Measurements from ENCODE around the gene CHRNA1.

The CHRNA1 gene

GRCh38 chr2:174777347-174778084 is 13.2 kb upstream of the CHRNA1 start:
- DNase-seq: no peak
- Mint-ChIP-seq H3K4me3 (peak overlapping the region; percentile 11), H3K36me3 (no peaks in the 10 kb centered on the region), H3K27ac (peak overlapping the region; percentile 86), H3K27me3 (peaks cover 25% of the 10 kb centered on the region), H3K9me3 (no peaks in the 10 kb centered on the region), H3K4me1 (peaks cover 52% of the 10 kb centered on the region)
- CTCF ChIA-PET: interaction anchor here (1.0 to 5.5 kb wide), 6 partner anchors 14 to 383 kb away, joined by 3 to 38 read pairs (median 5); no protein-coding TSS in a partner anchor

GRCh38 chr2:174776675-174777074 is 12.4 kb upstream of the CHRNA1 start:
- no peak for DNase-seq
- H3K27me3 Mint-ChIP-seq: peaks cover 29% of the 10 kb centered on the region
- H3K9me3 Mint-ChIP-seq: no peaks in the 10 kb centered on the region
- H3K27ac Mint-ChIP-seq: no peak overlapping the region
- CTCF ChIA-PET: interaction anchor here (0.7 to 5.5 kb wide), 10 partner anchors 11 to 253 kb away, joined by 3 to 38 read pairs (median 5); no protein-coding TSS in a partner anchor
- no peak overlapping the region for H3K4me3 Mint-ChIP-seq
- no peaks in the 10 kb centered on the region for H3K36me3 Mint-ChIP-seq
- peaks cover 56% of the 10 kb centered on the region for H3K4me1 Mint-ChIP-seq

- Mint-ChIP-seq H3K36me3 (no peaks in the 10 kb centered on the region), H3K4me1 (peaks cover 56% of the 10 kb centered on the region), H3K9me3 (no peaks in the 10 kb centered on the region), H3K27me3 (peaks cover 26% of the 10 kb centered on the region), H3K27ac (no peak overlapping the region), H3K4me3 (no peak overlapping the region)
- no peak for DNase-seq
- CTCF ChIA-PET: interaction anchor here (0.7 to 5.5 kb wide), 11 partner anchors 11 to 254 kb away, joined by 3 to 38 read pairs (median 5); no protein-coding TSS in a partner anchor
These were observed 12.0 kb upstream of the CHRNA1 start for GRCh38 chr2:174776223-174776622.

GRCh38 chr2:174775571-174775980 is 11.3 kb upstream of the CHRNA1 start:
- peaks cover 56% of the 10 kb centered on the region for H3K4me1 Mint-ChIP-seq
- CTCF ChIA-PET: interaction anchor here (0.7 to 5.5 kb wide), 14 partner anchors 11 to 208 kb away, joined by 3 to 38 read pairs (median 4); no protein-coding TSS in a partner anchor
- peak; percentile 30 for DNase-seq
- no peak overlapping the region for H3K27ac Mint-ChIP-seq
- no peaks in the 10 kb centered on the region for H3K9me3 Mint-ChIP-seq
- H3K4me3 Mint-ChIP-seq: no peak overlapping the region
- H3K36me3 Mint-ChIP-seq: no peaks in the 10 kb centered on the region
- H3K27me3 Mint-ChIP-seq: peaks cover 26% of the 10 kb centered on the region

GRCh38 chr2:174774886-174775285 is 10.6 kb upstream of the CHRNA1 start:
- no peak overlapping the region for H3K27ac Mint-ChIP-seq
- DNase-seq: no peak
- no peaks in the 10 kb centered on the region for H3K9me3 Mint-ChIP-seq
- peaks cover 53% of the 10 kb centered on the region for H3K4me1 Mint-ChIP-seq
- CTCF ChIA-PET: interaction anchor here (0.8 to 5.5 kb wide), 8 partner anchors 10 to 209 kb away, joined by 3 to 38 read pairs (median 4); no protein-coding TSS in a partner anchor
- peaks cover 26% of the 10 kb centered on the region for H3K27me3 Mint-ChIP-seq
- H3K4me3 Mint-ChIP-seq: no peak overlapping the region
- no peaks in the 10 kb centered on the region for H3K36me3 Mint-ChIP-seq

GRCh38 chr2:174773215-174773614 is 8.9 kb upstream of the CHRNA1 start:
- Mint-ChIP-seq H3K36me3 (no peaks in the 10 kb centered on the region), H3K27ac (no peak overlapping the region), H3K27me3 (peaks cover 37% of the 10 kb centered on the region), H3K4me1 (peaks cover 39% of the 10 kb centered on the region), H3K9me3 (no peaks in the 10 kb centered on the region), H3K4me3 (no peak overlapping the region)
- CTCF ChIA-PET: interaction anchor here (0.9 to 5.5 kb wide), 6 partner anchors 11 to 218 kb away, joined by 3 to 56 read pairs (median 40); no protein-coding TSS in a partner anchor
- DNase-seq: no peak

GRCh38 chr2:174772472-174772801 is 8.2 kb upstream of the CHRNA1 start:
- CTCF ChIA-PET: interaction anchor here (0.8 to 4.6 kb wide), 12 partner anchors 10 to 333 kb away, joined by 3 to 56 read pairs (median 6); no protein-coding TSS in a partner anchor

GRCh38 chr2:174771631-174772471 is 7.6 kb upstream of the CHRNA1 start:
- Mint-ChIP-seq H3K27me3 (peaks cover 41% of the 10 kb centered on the region), H3K27ac (no peak overlapping the region), H3K4me3 (no peak overlapping the region), H3K9me3 (no peaks in the 10 kb centered on the region), H3K36me3 (no peaks in the 10 kb centered on the region), H3K4me1 (peaks cover 25% of the 10 kb centered on the region)
- CTCF ChIA-PET: interaction anchor here (0.7 to 4.6 kb wide), 25 partner anchors 10 to 334 kb away, joined by 3 to 56 read pairs (median 4); partner anchors contain the start of gene CHN1
- DNase-seq: peak; percentile 65

More at GRCh38 chr2:174772472-174772801, 8.2 kb upstream of the CHRNA1 start:
- peaks cover 37% of the 10 kb centered on the region for H3K27me3 Mint-ChIP-seq
- no peaks in the 10 kb centered on the region for H3K36me3 Mint-ChIP-seq
- no peaks in the 10 kb centered on the region for H3K9me3 Mint-ChIP-seq
- no peak overlapping the region for H3K27ac Mint-ChIP-seq
- H3K4me1 Mint-ChIP-seq: peaks cover 31% of the 10 kb centered on the region
- no peak for DNase-seq
- no peak overlapping the region for H3K4me3 Mint-ChIP-seq

- H3K4me3 Mint-ChIP-seq: no peak overlapping the region
- no peak for DNase-seq
- no peaks in the 10 kb centered on the region for H3K9me3 Mint-ChIP-seq
These were observed 6.9 kb upstream of the CHRNA1 start for GRCh38 chr2:174771136-174771535.

GRCh38 chr2:174768557-174768956 is 4.3 kb upstream of the CHRNA1 start:
- DNase-seq: no peak
- H3K27ac Mint-ChIP-seq: no peak overlapping the region
- CTCF ChIA-PET: interaction anchor here (1.0 kb wide), 1 partner anchor 69 kb away, joined by 3 read pairs; no protein-coding TSS in a partner anchor
- H3K9me3 Mint-ChIP-seq: no peaks in the 10 kb centered on the region
- peaks cover 6% of the 10 kb centered on the region for H3K4me1 Mint-ChIP-seq
- no peak overlapping the region for H3K4me3 Mint-ChIP-seq
- no peaks in the 10 kb centered on the region for H3K36me3 Mint-ChIP-seq
- peaks cover 51% of the 10 kb centered on the region for H3K27me3 Mint-ChIP-seq

More at GRCh38 chr2:174771136-174771535, 6.9 kb upstream of the CHRNA1 start:
- peaks cover 42% of the 10 kb centered on the region for H3K27me3 Mint-ChIP-seq
- H3K4me1 Mint-ChIP-seq: peaks cover 18% of the 10 kb centered on the region
- no peak overlapping the region for H3K27ac Mint-ChIP-seq
- no peaks in the 10 kb centered on the region for H3K36me3 Mint-ChIP-seq
- CTCF ChIA-PET: interaction anchor here (0.7 to 4.6 kb wide), 23 partner anchors 9 to 333 kb away, joined by 3 to 56 read pairs (median 4); partner anchors contain the start of gene CHN1

- CTCF ChIA-PET: interaction anchor here (0.6 to 3.9 kb wide), 3 partner anchors 17 to 303 kb away, joined by 3 to 17 read pairs (median 4); no protein-coding TSS in a partner anchor
- no peak for DNase-seq
- Mint-ChIP-seq H3K9me3 (no peaks in the 10 kb centered on the region), H3K27ac (no peak overlapping the region), H3K4me1 (peaks cover 15% of the 10 kb centered on the region), H3K4me3 (no peak overlapping the region), H3K36me3 (no peaks in the 10 kb centered on the region), H3K27me3 (peaks cover 35% of the 10 kb centered on the region)
These were observed 2.0 kb upstream of the CHRNA1 start for GRCh38 chr2:174766271-174766670.

GRCh38 chr2:174765576-174765975 is 1.3 kb upstream of the CHRNA1 start:
- H3K36me3 Mint-ChIP-seq: no peaks in the 10 kb centered on the region
- H3K27ac Mint-ChIP-seq: no peak overlapping the region
- H3K9me3 Mint-ChIP-seq: no peaks in the 10 kb centered on the region
- no peak overlapping the region for H3K4me3 Mint-ChIP-seq
- DNase-seq: no peak
- CTCF ChIA-PET: interaction anchor here (0.6 to 3.9 kb wide), 3 partner anchors 9 to 67 kb away, joined by 4 to 17 read pairs (median 6); no protein-coding TSS in a partner anchor
- H3K4me1 Mint-ChIP-seq: peaks cover 18% of the 10 kb centered on the region
- H3K27me3 Mint-ChIP-seq: peaks cover 35% of the 10 kb centered on the region

- no peak overlapping the region for H3K4me3 Mint-ChIP-seq
- H3K4me1 Mint-ChIP-seq: peaks cover 18% of the 10 kb centered on the region
- CTCF ChIA-PET: interaction anchor here (0.7 to 3.9 kb wide), 5 partner anchors 8 to 65 kb away, joined by 3 to 25 read pairs (median 3); no protein-coding TSS in a partner anchor
- H3K36me3 Mint-ChIP-seq: no peaks in the 10 kb centered on the region
- peaks cover 37% of the 10 kb centered on the region for H3K27me3 Mint-ChIP-seq
- H3K9me3 Mint-ChIP-seq: no peaks in the 10 kb centered on the region
- H3K27ac Mint-ChIP-seq: no peak overlapping the region
- no peak for DNase-seq
These were observed 492 bp downstream of the CHRNA1 start for GRCh38 chr2:174763780-174764179.

Data from activated naive CD4-positive, alpha-beta T cell treated with anti-CD3 and anti-CD28 coated beads, Interleukin-2, amount 10 ng/mL, durations not matched to agents 7 days and 5 days (primary cell).